ENCODE data around the gene TCTN1.
A peak's percentile ranks its signal among the peaks of the same experiment; 100 is the strongest.

Gene TCTN1

GRCh38 chr12:110680032-110680431 lies 66.1 kb downstream of the TCTN1 start:
- no peak for DNase-seq (ENCODE audit: low spot score)
- TF ChIP-seq CTCF (IDR thresholded peaks at IDR 0.05; ENCODE audit: extremely low read depth, missing control alignments), result no peak

- no peak for DNase-seq (ENCODE audit: low spot score)
- TF ChIP-seq CTCF (IDR thresholded peaks at IDR 0.05; ENCODE audit: extremely low read depth, missing control alignments), result no peak
Observed at GRCh38 chr12:110683888-110684287, 70.0 kb downstream of the TCTN1 start.

- peak; percentile 19 for DNase-seq (ENCODE audit: low spot score)
- no peak for TF ChIP-seq CTCF (IDR thresholded peaks at IDR 0.05; ENCODE audit: extremely low read depth, missing control alignments)
Observed at GRCh38 chr12:110684312-110684836, 70.4 kb downstream of the TCTN1 start.

GRCh38 chr12:110686294-110686903 lies 72.5 kb downstream of the TCTN1 start:
- TF ChIP-seq CTCF (IDR thresholded peaks at IDR 0.05; ENCODE audit: extremely low read depth, missing control alignments), result no peak
- peak; percentile 27 for DNase-seq (ENCODE audit: low spot score)

GRCh38 chr12:110687396-110688169 lies 73.7 kb downstream of the TCTN1 start:
- peak; percentile 51 for DNase-seq (ENCODE audit: low spot score)
- TF ChIP-seq CTCF (IDR thresholded peaks at IDR 0.05; ENCODE audit: extremely low read depth, missing control alignments), result no peak

GRCh38 chr12:110688446-110689280 lies 74.7 kb downstream of the TCTN1 start, which contains the start of gene HVCN1:
Gene HVCN1 (minus strand): TSS chr12:110689115. CDS start chr12:110683245, 5,870 bp downstream.
- DNase-seq (ENCODE audit: low spot score), result peak; percentile 87
- TF ChIP-seq CTCF (IDR thresholded peaks at IDR 0.05; ENCODE audit: extremely low read depth, missing control alignments), result no peak
